Measurements from ENCODE around the gene BTBD19.

The BTBD19 gene

DNA sequence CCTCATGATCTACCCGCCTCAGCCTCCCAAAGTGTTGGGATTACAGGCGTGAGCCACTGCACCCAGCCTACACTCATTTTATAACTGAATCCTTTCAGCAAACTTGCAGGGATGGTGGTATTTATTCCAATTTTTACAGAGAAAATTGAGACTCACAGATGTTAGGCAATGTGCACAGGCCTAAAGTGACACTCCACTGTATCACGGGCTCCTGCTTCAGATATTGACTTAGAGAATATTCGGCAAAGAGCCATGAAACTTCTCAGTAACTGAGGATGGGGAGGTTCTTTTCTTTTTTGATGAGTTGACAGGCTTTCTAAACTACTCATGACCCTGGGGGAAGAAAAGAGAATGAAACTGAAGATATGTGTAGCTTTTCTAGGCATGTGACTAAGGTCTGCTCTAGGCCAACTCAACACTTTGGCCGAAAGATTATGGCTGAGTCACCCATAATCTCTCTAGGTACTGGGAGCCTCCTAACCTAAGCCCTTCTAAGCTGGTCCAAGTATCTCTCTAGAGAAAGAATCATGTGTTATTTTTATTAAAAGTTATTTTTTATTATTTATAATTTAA, 54.6 kb downstream of the BTBD19 start:
- DNase-seq, result no peak

Measured in kidney glomerular epithelial cell (primary cell).